ENCODE results near the gene C3orf20.
A peak's percentile ranks its signal among the peaks of the same experiment; 100 is the strongest.

The C3orf20 gene

GRCh38 chr3:14761121-14761672 lies 86.3 kb downstream of the C3orf20 start:
- no peak for TF ChIP-seq CTCF (conservative IDR thresholded peaks at IDR 0.05; ENCODE audit: low read depth, low read length)
- H3K4me3 ChIP-seq (ENCODE audit: low read depth, low read length), result no peak overlapping the region

GRCh38 chr3:14761866-14762265 lies 86.9 kb downstream of the C3orf20 start:
- no peak overlapping the region for H3K4me3 ChIP-seq (ENCODE audit: low read depth, low read length)
- no peak for TF ChIP-seq CTCF (conservative IDR thresholded peaks at IDR 0.05; ENCODE audit: low read depth, low read length)

More at GRCh38 chr3:14761121-14761672, 86.3 kb downstream of the C3orf20 start:
- DNase-seq (ENCODE audit: low read depth), result peak; percentile 1

GRCh38 chr3:14762701-14763100 lies 87.8 kb downstream of the C3orf20 start:
- no peak for DNase-seq (ENCODE audit: low read depth)

More at GRCh38 chr3:14761866-14762265, 86.9 kb downstream of the C3orf20 start:
- no peak for DNase-seq (ENCODE audit: low read depth)

GRCh38 chr3:14764331-14765059 lies 89.6 kb downstream of the C3orf20 start:
- peak; percentile 5 for DNase-seq (ENCODE audit: low read depth)
- no peak for TF ChIP-seq CTCF (conservative IDR thresholded peaks at IDR 0.05; ENCODE audit: low read depth, low read length)

More at GRCh38 chr3:14762701-14763100, 87.8 kb downstream of the C3orf20 start:
- no peak for TF ChIP-seq CTCF (conservative IDR thresholded peaks at IDR 0.05; ENCODE audit: low read depth, low read length)
- H3K4me3 ChIP-seq (ENCODE audit: low read depth, low read length), result no peak overlapping the region

GRCh38 chr3:14765060-14765400 lies 90.1 kb downstream of the C3orf20 start:
- TF ChIP-seq CTCF (conservative IDR thresholded peaks at IDR 0.05; ENCODE audit: low read depth, low read length), result no peak
- no peak overlapping the region for H3K4me3 ChIP-seq (ENCODE audit: low read depth, low read length)
- no peak for DNase-seq (ENCODE audit: low read depth)

More at GRCh38 chr3:14764331-14765059, 89.6 kb downstream of the C3orf20 start:
- H3K4me3 ChIP-seq (ENCODE audit: low read depth, low read length), result no peak overlapping the region

GRCh38 chr3:14765576-14766427 lies 90.9 kb downstream of the C3orf20 start:
- H3K4me3 ChIP-seq (ENCODE audit: low read depth, low read length), result no peak overlapping the region
- no peak for DNase-seq (ENCODE audit: low read depth)
- no peak for TF ChIP-seq CTCF (conservative IDR thresholded peaks at IDR 0.05; ENCODE audit: low read depth, low read length)

Data from choroid plexus epithelial cell (primary cell).